A549 (cell line): ENCODE measurements around the gene CNKSR1. TPM values are rescaled to one million over a fixed set of nuclear protein-coding genes. Genes with fewer than 3 reads are reported as not detected.

Experiments
- ATAC-seq, 2 experiments: fragments of 200-7000 bp in 1 of 2; fragments of >200 bp in 1 of 2; cut with Nextera tagmentation in 1 of 2; cut with Tn5 transposase in 1 of 2; 3 replicates each; pipeline versions ENCODE4 v1.8.0 to v1.9.1; 2018 to 2020; ENCODE audit warnings: mild to moderate bottlenecking in 1 of 2, moderate library complexity in 1 of 2
- CTCF ChIA-PET: fragments of 300-600 bp; sonication (Branson Sonifier 250); formaldehyde crosslinking; extraction: SDS; loops from one replicate; lab custom pipeline; 2021; ENCODE audit warnings: antibody characterized with exemption, inconsistent platforms; lab: Yijun Ruan, JAX
- POLR2A ChIA-PET: fragments of 350-600 bp; formaldehyde crosslinking; extraction: SDS; loops from one replicate; lab custom pipeline; 2021; ENCODE audit warnings: antibody characterized with exemption, inconsistent platforms; lab: Yijun Ruan, JAX
- DNase-seq, 2 experiments: peaks; one replicate each; pipeline versions ENCODE4 v3.0.0 to v3.0.0-alpha.2; 2011 to 2016; ENCODE audit warnings: low read depth in 1 of 2, low spot score in 1 of 2
- FAIRE-seq: peaks from 2 replicates; lab custom pipeline; 2011; peaks lifted over from hg19 to GRCh38; lab: Jason Lieb, UNC
- H3K27ac ChIP-seq, 2 experiments: fragments of >200 bp; sonication (Bioruptor Twin); formaldehyde crosslinking; 3 replicates each; pipeline ENCODE4 v1.5.1; 2016 to 2017
- H3K4me1 ChIP-seq: fragments of >200 bp; sonication (Bioruptor Twin); formaldehyde crosslinking; 3 replicates; pipeline ENCODE4 v1.6.1; 2016
- H3K4me2 ChIP-seq: fragments of >200 bp; sonication (Bioruptor Twin); formaldehyde crosslinking; 3 replicates; pipeline ENCODE4 v1.6.1; 2016
- H3K4me3 ChIP-seq: fragments of >200 bp; sonication (Bioruptor Twin); formaldehyde crosslinking; 3 replicates; pipeline ENCODE4 v1.5.1; 2016
- H3K9me3 ChIP-seq: fragments of >200 bp; sonication (Bioruptor Twin); formaldehyde crosslinking; 3 replicates; pipeline ENCODE4 v1.6.1; 2016
- BHLHE40 ChIP-seq: IDR thresholded peaks from 2 replicates; pipeline ENCODE4 v1.6.1; 2012; ENCODE audit warnings: low read depth, low read length, inconsistent platforms
- CEBPB ChIP-seq, 2 experiments: fragments of >200 bp in 1 of 2; sonication (Bioruptor Twin) in 1 of 2; formaldehyde crosslinking in 1 of 2; IDR thresholded peaks; 2 replicates each; pipeline ENCODE4 v1.6.1; 2012 to 2016
- CHD4 ChIP-seq: fragments of 200-600 bp; sonication (generic); IDR thresholded peaks from 2 replicates; pipeline ENCODE4 v1.6.1; 2016; ENCODE audit warnings: antibody characterized with exemption, mild to moderate bottlenecking, borderline replicate concordance
- E2F6 ChIP-seq: IDR thresholded peaks from 2 replicates; pipeline ENCODE4 v1.6.1; 2012; ENCODE audit warnings: low read depth, borderline replicate concordance
- ESRRA ChIP-seq: fragments of 150-350 bp; IDR thresholded peaks from 2 replicates; pipeline ENCODE4 v1.6.1; 2014; ENCODE audit warnings: mild to moderate bottlenecking, low read length, borderline replicate concordance
- FOXS1 ChIP-seq: fragments of 250-450 bp; sonication (Bioruptor Pico); IDR thresholded peaks from 2 replicates; pipeline ENCODE4 v1.5.0; 2020; ENCODE audit warnings: mild to moderate bottlenecking, moderate library complexity
- GATA3 ChIP-seq: IDR thresholded peaks from 2 replicates; pipeline ENCODE4 v1.6.1; 2012; ENCODE audit warnings: borderline replicate concordance
- MAZ ChIP-seq: fragments of 150-350 bp; IDR thresholded peaks from 2 replicates; pipeline ENCODE4 v1.6.1; 2014; ENCODE audit warnings: antibody characterized with exemption, low read depth, low read length, borderline replicate concordance
- MYC ChIP-seq: IDR thresholded peaks from 2 replicates; pipeline ENCODE4 v1.6.1; 2012; ENCODE audit warnings: mild to moderate bottlenecking, inconsistent platforms, low read length, improper control_type of control experiment, borderline replicate concordance
- POLR2AphosphoS2 ChIP-seq: conservative IDR thresholded peaks from 2 replicates; pipeline ENCODE4 v1.6.1; 2012; ENCODE audit warnings: low read length, improper control_type of control experiment, inconsistent platforms
- RARB ChIP-seq: fragments of 250-450 bp; sonication (Bioruptor Pico); IDR thresholded peaks from 2 replicates; pipeline ENCODE4 v1.8.0; 2021; ENCODE audit warnings: mild to moderate bottlenecking, moderate library complexity
- RCOR1 ChIP-seq: fragments of 150-350 bp; IDR thresholded peaks from 2 replicates; pipeline ENCODE4 v1.6.1; 2014; ENCODE audit warnings: antibody characterized with exemption, low read length, low read depth
- SMC3 ChIP-seq: fragments of >200 bp; sonication (Bioruptor Twin); formaldehyde crosslinking; IDR thresholded peaks from 3 replicates; pipeline ENCODE4 v1.6.1; 2018; ENCODE audit warnings: inconsistent platforms
- TP53 ChIP-seq: fragments of 250-450 bp; sonication (Bioruptor Pico); IDR thresholded peaks from 2 replicates; pipeline ENCODE4 v1.5.0; 2021; ENCODE audit warnings: mild to moderate bottlenecking, moderate library complexity
- ZC3H11A ChIP-seq: fragments of 450-650 bp; IDR thresholded peaks from 2 replicates; pipeline ENCODE4 v1.6.1; 2014; ENCODE audit warnings: antibody characterized with exemption, mild to moderate bottlenecking
- ZSCAN20 ChIP-seq: fragments of 250-450 bp; sonication (Bioruptor Pico); IDR thresholded peaks from 2 replicates; pipeline ENCODE4 v1.8.0; 2022; ENCODE audit warnings: mild to moderate bottlenecking, moderate library complexity
- WGBS: methylation state at CpG from one replicate; pipeline ENCODE4 v1.1.6; 2017; ENCODE audit errors: missing lambda C conversion rate; 5-methylcytosine and 5-hydroxymethylcytosine counted together
- polyA plus RNA-seq, 4 experiments: library from polyadenylated mRNA; depleted of rRNA in 3 of 4; stranded (reverse); fragments of >200 nt; fragmentation: RNase III in 1 of 4; extraction: RNeasy Plus Mini Kit Qiagen cat#74134 plus additional on column Dnase treatment in 1 of 4; gene quantifications; 2 replicates in 3 of 4; 3 replicates in 1 of 4; pipeline ENCODE4 v1.2.3, GENCODE V29; 2011 to 2017
- TF ChIP-seq, protein P1 (sequence below): fragments of >200 bp; sonication (Bioruptor Twin); formaldehyde crosslinking; IDR thresholded peaks from 2 replicates; pipeline ENCODE4 v1.6.1; 2016
- TF ChIP-seq, protein P2 (sequence below): fragments of 200-600 bp; sonication (generic); IDR thresholded peaks from 2 replicates; pipeline ENCODE4 v1.6.1; 2016; ENCODE audit warnings: antibody characterized with exemption, mild to moderate bottlenecking, moderate library complexity
- TF ChIP-seq, protein P3 (sequence below): fragments of 450-650 bp; IDR thresholded peaks from 2 replicates; pipeline ENCODE4 v1.6.1; 2014; ENCODE audit warnings: antibody characterized with exemption
- TF ChIP-seq, protein P4 (sequence below): IDR thresholded peaks from 2 replicates; pipeline ENCODE4 v1.6.1; 2012
- TF ChIP-seq, protein P5 (sequence below): fragments of >200 bp; sonication (Bioruptor Twin); formaldehyde crosslinking; IDR thresholded peaks from 3 replicates; pipeline ENCODE4 v1.5.1; 2016

The CNKSR1 gene
- polyA plus RNA-seq, 2 of the 4 experiments (the other 2 are of a cell fraction): 0.17 to 0.32 TPM

- ATAC-seq (no peak), FAIRE-seq (no peak), DNase-seq (no peak)
- no peak overlapping the region for H3K4me3 ChIP-seq
- ChIA-PET CTCF (interaction anchor here (10.3 kb wide), 1 partner anchor 45 kb away, joined by 143 read pairs; no protein-coding TSS in a partner anchor), POLR2A (no interaction called here)
- TF ChIP-seq E2F6: no peak
- TF ChIP-seq GATA3: no peak
- TF ChIP-seq CEBPB (IDR thresholded peaks at IDR 0.05): no peak
- no peak for TF ChIP-seq RARB (CRISPR knock-in tag)
- TF ChIP-seq, protein P1, sequence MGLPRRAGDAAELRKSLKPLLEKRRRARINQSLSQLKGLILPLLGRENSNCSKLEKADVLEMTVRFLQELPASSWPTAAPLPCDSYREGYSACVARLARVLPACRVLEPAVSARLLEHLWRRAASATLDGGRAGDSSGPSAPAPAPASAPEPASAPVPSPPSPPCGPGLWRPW: no peak
- TF ChIP-seq, protein P2, sequence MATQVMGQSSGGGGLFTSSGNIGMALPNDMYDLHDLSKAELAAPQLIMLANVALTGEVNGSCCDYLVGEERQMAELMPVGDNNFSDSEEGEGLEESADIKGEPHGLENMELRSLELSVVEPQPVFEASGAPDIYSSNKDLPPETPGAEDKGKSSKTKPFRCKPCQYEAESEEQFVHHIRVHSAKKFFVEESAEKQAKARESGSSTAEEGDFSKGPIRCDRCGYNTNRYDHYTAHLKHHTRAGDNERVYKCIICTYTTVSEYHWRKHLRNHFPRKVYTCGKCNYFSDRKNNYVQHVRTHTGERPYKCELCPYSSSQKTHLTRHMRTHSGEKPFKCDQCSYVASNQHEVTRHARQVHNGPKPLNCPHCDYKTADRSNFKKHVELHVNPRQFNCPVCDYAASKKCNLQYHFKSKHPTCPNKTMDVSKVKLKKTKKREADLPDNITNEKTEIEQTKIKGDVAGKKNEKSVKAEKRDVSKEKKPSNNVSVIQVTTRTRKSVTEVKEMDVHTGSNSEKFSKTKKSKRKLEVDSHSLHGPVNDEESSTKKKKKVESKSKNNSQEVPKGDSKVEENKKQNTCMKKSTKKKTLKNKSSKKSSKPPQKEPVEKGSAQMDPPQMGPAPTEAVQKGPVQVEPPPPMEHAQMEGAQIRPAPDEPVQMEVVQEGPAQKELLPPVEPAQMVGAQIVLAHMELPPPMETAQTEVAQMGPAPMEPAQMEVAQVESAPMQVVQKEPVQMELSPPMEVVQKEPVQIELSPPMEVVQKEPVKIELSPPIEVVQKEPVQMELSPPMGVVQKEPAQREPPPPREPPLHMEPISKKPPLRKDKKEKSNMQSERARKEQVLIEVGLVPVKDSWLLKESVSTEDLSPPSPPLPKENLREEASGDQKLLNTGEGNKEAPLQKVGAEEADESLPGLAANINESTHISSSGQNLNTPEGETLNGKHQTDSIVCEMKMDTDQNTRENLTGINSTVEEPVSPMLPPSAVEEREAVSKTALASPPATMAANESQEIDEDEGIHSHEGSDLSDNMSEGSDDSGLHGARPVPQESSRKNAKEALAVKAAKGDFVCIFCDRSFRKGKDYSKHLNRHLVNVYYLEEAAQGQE: no peak
- TF ChIP-seq, protein P3, sequence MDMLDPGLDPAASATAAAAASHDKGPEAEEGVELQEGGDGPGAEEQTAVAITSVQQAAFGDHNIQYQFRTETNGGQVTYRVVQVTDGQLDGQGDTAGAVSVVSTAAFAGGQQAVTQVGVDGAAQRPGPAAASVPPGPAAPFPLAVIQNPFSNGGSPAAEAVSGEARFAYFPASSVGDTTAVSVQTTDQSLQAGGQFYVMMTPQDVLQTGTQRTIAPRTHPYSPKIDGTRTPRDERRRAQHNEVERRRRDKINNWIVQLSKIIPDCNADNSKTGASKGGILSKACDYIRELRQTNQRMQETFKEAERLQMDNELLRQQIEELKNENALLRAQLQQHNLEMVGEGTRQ: no peak
- no peak for TF ChIP-seq POLR2AphosphoS2
- no peak for TF ChIP-seq ZSCAN20 (CRISPR knock-in tag)
- no peak for TF ChIP-seq MAZ
- TF ChIP-seq ESRRA: no peak
- TF ChIP-seq ZC3H11A: no peak
- no peak for TF ChIP-seq RCOR1
- no peak for TF ChIP-seq CHD4
- no peak for TF ChIP-seq MYC
- H3K4me2 ChIP-seq: no peak overlapping the region
- H3K4me1 ChIP-seq: no peaks in the 10 kb centered on the region
- no peaks in the 10 kb centered on the region for H3K9me3 ChIP-seq
- no peak overlapping the region for H3K27ac ChIP-seq
These were observed 28.4 kb upstream of the CNKSR1 start for GRCh38 chr1:26148887-26149286.

GRCh38 chr1:26153966-26154532, 23.2 kb upstream of the CNKSR1 start:
- DNase-seq: no peak
- Histone ChIP-seq H3K4me2 (no peak overlapping the region), H3K9me3 (no peaks in the 10 kb centered on the region)
- 55% methylated on average over 5 of the region's 5 CpGs for WGBS
- CTCF ChIA-PET: interaction anchor here (5.2 kb wide), 1 partner anchor 10 kb away, joined by 54 read pairs; no protein-coding TSS in a partner anchor
- no peak; a peak in 1 of 6 replicates for ATAC-seq
- FAIRE-seq: no peak
- TF ChIP-seq ESRRA (no peak), FOXS1 (no peak), BHLHE40 (no peak), MAZ (no peak), SMC3 (no peak), TP53 (CRISPR knock-in tag) (no peak), POLR2AphosphoS2 (no peak)
- TF ChIP-seq, protein P4, sequence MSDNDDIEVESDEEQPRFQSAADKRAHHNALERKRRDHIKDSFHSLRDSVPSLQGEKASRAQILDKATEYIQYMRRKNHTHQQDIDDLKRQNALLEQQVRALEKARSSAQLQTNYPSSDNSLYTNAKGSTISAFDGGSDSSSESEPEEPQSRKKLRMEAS: no peak
- TF ChIP-seq, protein P5, sequence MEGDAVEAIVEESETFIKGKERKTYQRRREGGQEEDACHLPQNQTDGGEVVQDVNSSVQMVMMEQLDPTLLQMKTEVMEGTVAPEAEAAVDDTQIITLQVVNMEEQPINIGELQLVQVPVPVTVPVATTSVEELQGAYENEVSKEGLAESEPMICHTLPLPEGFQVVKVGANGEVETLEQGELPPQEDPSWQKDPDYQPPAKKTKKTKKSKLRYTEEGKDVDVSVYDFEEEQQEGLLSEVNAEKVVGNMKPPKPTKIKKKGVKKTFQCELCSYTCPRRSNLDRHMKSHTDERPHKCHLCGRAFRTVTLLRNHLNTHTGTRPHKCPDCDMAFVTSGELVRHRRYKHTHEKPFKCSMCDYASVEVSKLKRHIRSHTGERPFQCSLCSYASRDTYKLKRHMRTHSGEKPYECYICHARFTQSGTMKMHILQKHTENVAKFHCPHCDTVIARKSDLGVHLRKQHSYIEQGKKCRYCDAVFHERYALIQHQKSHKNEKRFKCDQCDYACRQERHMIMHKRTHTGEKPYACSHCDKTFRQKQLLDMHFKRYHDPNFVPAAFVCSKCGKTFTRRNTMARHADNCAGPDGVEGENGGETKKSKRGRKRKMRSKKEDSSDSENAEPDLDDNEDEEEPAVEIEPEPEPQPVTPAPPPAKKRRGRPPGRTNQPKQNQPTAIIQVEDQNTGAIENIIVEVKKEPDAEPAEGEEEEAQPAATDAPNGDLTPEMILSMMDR: no peak
- TF ChIP-seq, protein P2: no peak
- TF ChIP-seq, all 56 proteins: peak for 0
- Histone ChIP-seq H3K4me3 (no peak overlapping the region), H3K27ac (no peak overlapping the region), H3K4me1 (peaks cover 7% of the 10 kb centered on the region; the same call in 2 of the 3 replicates)
- POLR2A ChIA-PET: no interaction called here
